AG04449 (cell line): ENCODE measurements around the gene EFR3B.
"Not testable (repeated sequence)": the region's sequence is repeated elsewhere in the genome, so short reads cannot be mapped to it uniquely, and the experiment has no call there.

Experiments
- CTCF ChIA-PET: fragments of 350-600 bp; formaldehyde crosslinking; extraction: SDS; loops from one replicate; lab custom pipeline; 2021; ENCODE audit warnings: antibody characterized with exemption; lab: Yijun Ruan, JAX
- POLR2A ChIA-PET: fragments of 400-600, 350-600 bp; formaldehyde crosslinking; extraction: SDS; loops from one replicate; lab custom pipeline; 2020; ENCODE audit warnings: antibody characterized with exemption, inconsistent platforms; lab: Yijun Ruan, JAX
- DNase-seq: peaks from one replicate; pipeline ENCODE4 v3.0.0-alpha.2; 2010; ENCODE audit warnings: low read depth, low spot score
- H3K4me3 ChIP-seq: 2 replicates; pipeline ENCODE4 v1.5.1; 2011; ENCODE audit warnings: low read depth, mild to moderate bottlenecking, control low read depth, low read length
- TF ChIP-seq, protein P1 (sequence below): IDR thresholded peaks from one replicate; pipeline ENCODE4 v1.5.1; 2011; ENCODE audit warnings: mild to moderate bottlenecking, moderate library complexity, low read length, control low read depth, inconsistent platforms; ENCODE audit not compliant: insufficient read depth; ENCODE audit errors: missing control alignments

The EFR3B gene

DNA sequence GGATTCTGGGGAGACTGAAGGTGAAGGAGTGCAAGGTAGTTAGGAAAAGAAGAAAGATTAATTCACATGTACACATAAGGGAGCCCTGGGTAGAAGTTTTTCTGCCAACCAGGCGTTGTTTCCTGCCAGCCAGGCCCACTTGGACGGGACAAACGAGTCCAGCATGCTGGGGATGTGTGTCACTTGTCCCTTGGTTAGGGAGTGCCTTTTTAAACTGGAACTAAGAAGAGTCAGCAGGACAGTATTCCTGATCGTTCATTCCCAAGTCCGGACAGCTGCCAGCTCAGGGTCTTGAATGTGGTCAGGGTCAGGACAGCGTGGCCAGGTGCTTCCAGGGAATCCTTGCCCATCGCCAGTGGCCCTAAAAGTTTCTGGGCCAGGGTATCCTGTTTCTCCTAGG is 83.3 kb downstream of the EFR3B start:
- ChIA-PET POLR2A (no interaction called here), CTCF (interaction anchor here (21.2 kb wide), 1 partner anchor 145 kb away, joined by 650 read pairs; no protein-coding TSS in a partner anchor)
- TF ChIP-seq, protein P1, sequence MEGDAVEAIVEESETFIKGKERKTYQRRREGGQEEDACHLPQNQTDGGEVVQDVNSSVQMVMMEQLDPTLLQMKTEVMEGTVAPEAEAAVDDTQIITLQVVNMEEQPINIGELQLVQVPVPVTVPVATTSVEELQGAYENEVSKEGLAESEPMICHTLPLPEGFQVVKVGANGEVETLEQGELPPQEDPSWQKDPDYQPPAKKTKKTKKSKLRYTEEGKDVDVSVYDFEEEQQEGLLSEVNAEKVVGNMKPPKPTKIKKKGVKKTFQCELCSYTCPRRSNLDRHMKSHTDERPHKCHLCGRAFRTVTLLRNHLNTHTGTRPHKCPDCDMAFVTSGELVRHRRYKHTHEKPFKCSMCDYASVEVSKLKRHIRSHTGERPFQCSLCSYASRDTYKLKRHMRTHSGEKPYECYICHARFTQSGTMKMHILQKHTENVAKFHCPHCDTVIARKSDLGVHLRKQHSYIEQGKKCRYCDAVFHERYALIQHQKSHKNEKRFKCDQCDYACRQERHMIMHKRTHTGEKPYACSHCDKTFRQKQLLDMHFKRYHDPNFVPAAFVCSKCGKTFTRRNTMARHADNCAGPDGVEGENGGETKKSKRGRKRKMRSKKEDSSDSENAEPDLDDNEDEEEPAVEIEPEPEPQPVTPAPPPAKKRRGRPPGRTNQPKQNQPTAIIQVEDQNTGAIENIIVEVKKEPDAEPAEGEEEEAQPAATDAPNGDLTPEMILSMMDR, result no peak
- H3K4me3 ChIP-seq, result no peak overlapping the region
- no peak for DNase-seq

DNA sequence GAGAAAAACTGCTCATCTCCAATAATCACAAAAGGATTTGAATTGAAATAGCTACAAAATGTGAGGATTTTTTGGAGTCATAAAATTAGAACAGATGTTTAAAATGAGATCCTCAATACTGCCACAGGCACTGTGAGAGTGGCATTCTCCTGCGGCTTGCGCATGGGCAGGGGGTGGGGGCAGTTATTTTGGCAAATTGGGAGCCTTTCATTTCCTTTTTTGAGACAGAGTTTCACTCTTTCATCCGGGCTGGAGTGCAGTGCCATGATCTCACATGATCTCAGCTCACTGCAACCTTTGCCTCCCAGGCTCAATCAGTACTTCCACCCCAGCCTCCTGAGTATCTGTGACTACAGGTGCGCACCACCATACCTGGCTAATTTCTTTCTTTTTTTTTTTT is 84.1 kb downstream of the EFR3B start:
- TF ChIP-seq, protein P1, result no peak
- POLR2A ChIA-PET, result interaction anchor here (1.0 kb wide), 1 partner anchor 83 kb away, joined by 3 read pairs; no protein-coding TSS in a partner anchor
- CTCF ChIA-PET, result interaction anchor here (21.2 kb wide), 1 partner anchor 146 kb away, joined by 650 read pairs; no protein-coding TSS in a partner anchor
- DNase-seq, result no peak
- no peak overlapping the region for H3K4me3 ChIP-seq

DNA sequence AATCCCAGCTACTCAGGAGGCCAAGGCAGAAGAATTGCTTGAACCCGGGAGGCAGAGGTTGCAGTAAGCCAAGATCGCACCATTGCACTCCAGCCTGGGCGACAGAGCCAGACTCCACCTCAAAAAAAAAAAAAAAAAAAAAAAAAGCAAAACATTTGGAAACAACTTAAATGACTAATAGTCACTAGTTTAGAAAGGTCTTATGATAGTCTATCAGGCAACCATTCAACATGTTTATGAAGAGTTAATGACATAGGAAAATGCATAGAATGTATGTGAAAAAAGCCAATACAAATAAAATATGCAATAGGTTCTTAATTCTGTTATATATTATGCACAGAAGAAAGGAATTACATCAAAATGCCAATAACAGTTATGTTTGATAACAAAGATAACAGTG is 85.2 kb downstream of the EFR3B start:
- H3K4me3 ChIP-seq, DNase-seq: not testable (repeated sequence)
- CTCF ChIA-PET, result interaction anchor here (0.6 to 21.2 kb wide), 6 partner anchors 11 to 147 kb away, joined by 3 to 650 read pairs (median 26); no protein-coding TSS in a partner anchor
- POLR2A ChIA-PET, result interaction anchor here (1.0 kb wide), 1 partner anchor 84 kb away, joined by 3 read pairs; no protein-coding TSS in a partner anchor

DNA sequence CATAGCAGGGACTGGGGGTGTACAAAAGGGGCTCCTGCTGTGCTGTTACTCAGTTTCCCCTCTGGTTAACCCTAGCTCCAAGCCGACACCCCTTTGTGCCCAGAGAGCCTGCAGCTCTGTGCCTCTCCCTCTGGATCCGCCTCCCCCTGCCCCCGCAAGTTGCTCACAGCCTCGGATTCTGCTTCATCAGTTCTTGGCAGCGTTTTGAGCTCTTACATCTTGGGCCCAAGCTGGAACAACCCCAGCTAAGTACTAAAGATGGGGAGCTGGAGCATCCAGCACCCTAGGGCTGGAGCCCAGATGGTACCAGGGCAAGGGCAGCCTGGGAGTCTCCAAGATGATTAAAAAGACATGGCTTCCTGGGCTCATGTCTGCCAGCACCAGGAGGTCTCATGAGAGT is 85.8 kb downstream of the EFR3B start:
- H3K4me3 ChIP-seq, result no peak overlapping the region
- ChIA-PET POLR2A (no interaction called here), CTCF (interaction anchor here (0.8 to 21.2 kb wide), 12 partner anchors 8 to 718 kb away, joined by 3 to 650 read pairs (median 8); no protein-coding TSS in a partner anchor)
- no peak for DNase-seq
- TF ChIP-seq, protein P1, result no peak

DNA sequence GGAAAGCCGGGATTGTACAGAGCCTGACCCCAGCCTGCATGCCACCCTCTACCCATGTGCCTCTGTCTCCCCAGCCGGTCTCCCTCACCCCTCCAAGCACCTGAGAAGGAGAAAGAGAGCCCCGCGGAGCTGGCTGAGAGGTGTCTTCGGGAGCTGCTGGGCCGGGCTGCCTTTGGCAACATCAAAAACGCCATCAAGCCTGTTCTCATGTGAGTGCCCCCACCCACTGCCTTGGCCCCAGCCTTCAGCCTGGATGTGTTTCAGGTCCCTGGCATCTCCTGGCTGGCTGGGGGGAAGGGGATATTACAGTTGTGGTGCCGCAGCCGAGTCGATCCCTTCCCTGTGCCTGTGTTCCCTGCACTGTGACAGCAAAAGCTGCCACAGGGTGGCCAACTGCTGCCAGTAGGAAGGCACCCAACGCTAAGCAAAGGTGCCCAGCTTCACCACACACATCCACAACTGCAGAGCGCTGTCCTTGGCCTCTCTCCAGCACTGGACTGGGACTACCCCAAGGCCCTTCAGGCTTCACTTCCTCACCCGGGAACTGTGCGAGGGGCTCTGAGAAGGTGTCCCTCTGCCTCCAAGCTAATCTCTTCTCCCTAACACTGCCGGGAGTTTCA is 88.1 kb downstream of the EFR3B start:
- no peak overlapping the region for H3K4me3 ChIP-seq
- TF ChIP-seq, protein P1, result no peak
- no peak for DNase-seq
- POLR2A ChIA-PET, result interaction anchor here (0.6 kb wide), 1 partner anchor 155 kb away, joined by 3 read pairs; no protein-coding TSS in a partner anchor
- CTCF ChIA-PET, result interaction anchor here (0.6 to 21.2 kb wide), 24 partner anchors 9 to 720 kb away, joined by 3 to 650 read pairs (median 5); no protein-coding TSS in a partner anchor

DNA sequence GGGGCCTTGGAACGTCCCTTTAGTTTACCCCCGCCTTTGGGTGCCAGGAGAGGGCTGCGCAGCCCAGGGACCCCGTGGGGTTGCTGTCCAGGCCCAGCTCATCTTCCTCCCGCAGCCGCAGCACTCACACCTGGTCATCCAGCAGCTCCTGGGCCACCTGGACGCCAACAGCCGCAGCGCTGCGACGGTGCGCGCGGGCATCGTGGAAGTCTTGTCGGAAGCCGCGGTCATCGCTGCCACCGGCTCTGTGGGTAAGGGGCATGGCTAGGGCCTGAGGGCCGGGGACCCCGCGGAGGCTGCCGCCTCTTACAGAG is 89.3 kb downstream of the EFR3B start:
- TF ChIP-seq, protein P1, result no peak
- ChIA-PET CTCF (interaction anchor here (0.8 to 21.2 kb wide), 7 partner anchors 8 to 151 kb away, joined by 3 to 650 read pairs (median 30); no protein-coding TSS in a partner anchor), POLR2A (no interaction called here)

More for the DNA sequence above, 89.3 kb downstream of the EFR3B start:
- no peak overlapping the region for H3K4me3 ChIP-seq
- no peak for DNase-seq
